Measurements from ENCODE around the gene SIGLEC10. TPM values are rescaled to one million over a fixed set of nuclear protein-coding genes. Genes with fewer than 3 reads are reported as not detected.

The SIGLEC10 gene
- total RNA-seq, 1 donor from 2014 or later, result 0.04 TPM

- H3K36me3 ChIP-seq (ENCODE audit: control insufficient read depth, insufficient read depth, low read length), result no peaks in the 10 kb centered on the region
- no peak for TF ChIP-seq CTCF (IDR thresholded peaks at IDR 0.05; ENCODE audit: insufficient read depth, low read length, poor library complexity, severe bottlenecking)
- DNase-seq (ENCODE audit: low read depth), result no peak
Measured at GRCh38 chr19:51386882-51387520, 30.4 kb downstream of the SIGLEC10 start.

GRCh38 chr19:51382004-51382403 lies 35.4 kb downstream of the SIGLEC10 start:
- Histone ChIP-seq H3K36me3 (ENCODE audit: control insufficient read depth, insufficient read depth, low read length) (no peaks in the 10 kb centered on the region), H3K4me3 (ENCODE audit: low read depth, low read length) (no peak overlapping the region), H3K27me3 (ENCODE audit: control insufficient read depth, insufficient read depth, low read length) (no peaks in the 10 kb centered on the region)
- TF ChIP-seq CTCF (IDR thresholded peaks at IDR 0.05; ENCODE audit: insufficient read depth, low read length, poor library complexity, severe bottlenecking), result no peak
- DNase-seq (ENCODE audit: low read depth), result no peak

More at GRCh38 chr19:51386882-51387520, 30.4 kb downstream of the SIGLEC10 start:
- Histone ChIP-seq H3K27me3 (ENCODE audit: control insufficient read depth, insufficient read depth, low read length) (no peaks in the 10 kb centered on the region), H3K4me3 (ENCODE audit: low read depth, low read length) (no peak overlapping the region)

- Histone ChIP-seq H3K36me3 (ENCODE audit: control insufficient read depth, insufficient read depth, low read length) (no peaks in the 10 kb centered on the region), H3K27me3 (ENCODE audit: control insufficient read depth, insufficient read depth, low read length) (no peaks in the 10 kb centered on the region), H3K4me3 (ENCODE audit: low read depth, low read length) (no peak overlapping the region)
- no peak for TF ChIP-seq CTCF (IDR thresholded peaks at IDR 0.05; ENCODE audit: insufficient read depth, low read length, poor library complexity, severe bottlenecking)
- DNase-seq (ENCODE audit: low read depth), result no peak
Measured at GRCh38 chr19:51380379-51380778, 37.1 kb downstream of the SIGLEC10 start.

GRCh38 chr19:51377422-51377821 lies 40.0 kb downstream of the SIGLEC10 start:
- Histone ChIP-seq H3K4me3 (ENCODE audit: low read depth, low read length) (no peak overlapping the region), H3K36me3 (ENCODE audit: control insufficient read depth, insufficient read depth, low read length) (no peaks in the 10 kb centered on the region), H3K27me3 (ENCODE audit: control insufficient read depth, insufficient read depth, low read length) (no peaks in the 10 kb centered on the region)
- no peak for TF ChIP-seq CTCF (IDR thresholded peaks at IDR 0.05; ENCODE audit: insufficient read depth, low read length, poor library complexity, severe bottlenecking)
- no peak for DNase-seq (ENCODE audit: low read depth)

- DNase-seq (ENCODE audit: low read depth), result no peak
- no peak for TF ChIP-seq CTCF (IDR thresholded peaks at IDR 0.05; ENCODE audit: insufficient read depth, low read length, poor library complexity, severe bottlenecking)
- no peaks in the 10 kb centered on the region for H3K27me3 ChIP-seq (ENCODE audit: control insufficient read depth, insufficient read depth, low read length)
- H3K36me3 ChIP-seq (ENCODE audit: control insufficient read depth, insufficient read depth, low read length), result no peaks in the 10 kb centered on the region
- H3K4me3 ChIP-seq (ENCODE audit: low read depth, low read length), result no peak overlapping the region
Measured at GRCh38 chr19:51375504-51376221, 41.8 kb downstream of the SIGLEC10 start.

Data from kidney epithelial cell (primary cell).